NCI-H146 treated with DMSO at 0.1 percent for 48 hours (cell line): ENCODE results near the gene PSORS1C2.

Experiments used
- DNase-seq: peaks from one replicate; lab custom pipeline; 2025; ENCODE audit not compliant: unreplicated experiment; lab: John Stamatoyannopoulos, UW

PSORS1C2 gene

GRCh38 chr6:31114970-31115849 is 23.7 kb downstream of the PSORS1C2 start:
- no peak for DNase-seq

GRCh38 chr6:31114541-31114878 is 24.4 kb downstream of the PSORS1C2 start, which contains the start of gene PSORS1C1:
TSS of gene PSORS1C1 (plus strand) at chr6:31114800. CDS start at chr6:31129633, 14,833 bp downstream.
- DNase-seq: no peak

GRCh38 chr6:31113861-31114540 is 24.9 kb downstream of the PSORS1C2 start:
- DNase-seq: no peak

- no peak for DNase-seq
These were observed 26.4 kb downstream of the PSORS1C2 start, which contains the start of gene C6orf15 for GRCh38 chr6:31112478-31112877. TSS of gene C6orf15 (minus strand) at chr6:31112575. CDS start at chr6:31112555, 20 bp downstream.

GRCh38 chr6:31111712-31112111 is 27.2 kb downstream of the PSORS1C2 start:
- DNase-seq: no peak

GRCh38 chr6:31110825-31111582 is 27.9 kb downstream of the PSORS1C2 start:
- DNase-seq: no peak

- no peak for DNase-seq
These were observed 31.8 kb downstream of the PSORS1C2 start for GRCh38 chr6:31107052-31107451.

- no peak for DNase-seq
These were observed 35.7 kb downstream of the PSORS1C2 start for GRCh38 chr6:31103136-31103535.

GRCh38 chr6:31098449-31098938 is 40.4 kb downstream of the PSORS1C2 start:
- no peak for DNase-seq

GRCh38 chr6:31096656-31097055 is 42.2 kb downstream of the PSORS1C2 start:
- no peak for DNase-seq

- no peak for DNase-seq
These were observed 42.7 kb downstream of the PSORS1C2 start for GRCh38 chr6:31096215-31096614.

GRCh38 chr6:31094389-31094881 is 44.4 kb downstream of the PSORS1C2 start:
- no peak for DNase-seq

GRCh38 chr6:31092769-31093505 is 45.9 kb downstream of the PSORS1C2 start:
- DNase-seq: no peak

GRCh38 chr6:31092238-31092637 is 46.6 kb downstream of the PSORS1C2 start:
- no peak for DNase-seq

GRCh38 chr6:31091680-31092079 is 47.2 kb downstream of the PSORS1C2 start:
- DNase-seq: no peak

- no peak for DNase-seq
These were observed 47.9 kb downstream of the PSORS1C2 start for GRCh38 chr6:31090973-31091364.

- no peak for DNase-seq
These were observed 48.4 kb downstream of the PSORS1C2 start for GRCh38 chr6:31090275-31090972.
